ENCODE results near the gene AAK1. TPM values are rescaled to one million over a fixed set of nuclear protein-coding genes. Genes with fewer than 3 reads are reported as not detected.

Gene AAK1
- polyA plus RNA-seq, 1 experiment: 23.3 TPM

- CTCF ChIA-PET: interaction anchor here (1.4 kb wide), 1 partner anchor 9 kb away, joined by 4 read pairs; no protein-coding TSS in a partner anchor
Measured at GRCh38 chr2:69469784-69470183, 173.8 kb downstream of the AAK1 start.

GRCh38 chr2:69469375-69469774 lies 174.2 kb downstream of the AAK1 start:
- Histone ChIP-seq H3K4me3 (ENCODE audit: low read depth, low read length) (no peak overlapping the region), H3K27me3 (ENCODE audit: control insufficient read depth, insufficient read depth, low read length) (no peaks in the 10 kb centered on the region), H3K36me3 (ENCODE audit: control insufficient read depth, insufficient read depth, low read length) (peaks cover 12% of the 10 kb centered on the region)
- ChIA-PET POLR2A (no interaction called here), CTCF (no interaction called here)
- TF ChIP-seq CTCF (IDR thresholded peaks at IDR 0.05; ENCODE audit: insufficient read depth, low read depth, low read length): no peak
- no peak for DNase-seq (ENCODE audit: low read depth)

More at GRCh38 chr2:69469784-69470183, 173.8 kb downstream of the AAK1 start:
- TF ChIP-seq CTCF (IDR thresholded peaks at IDR 0.05; ENCODE audit: insufficient read depth, low read depth, low read length): no peak
- Histone ChIP-seq H3K27me3 (ENCODE audit: control insufficient read depth, insufficient read depth, low read length) (no peaks in the 10 kb centered on the region), H3K36me3 (ENCODE audit: control insufficient read depth, insufficient read depth, low read length) (peaks cover 9% of the 10 kb centered on the region), H3K4me3 (ENCODE audit: low read depth, low read length) (no peak overlapping the region)
- POLR2A ChIA-PET: no interaction called here
- no peak for DNase-seq (ENCODE audit: low read depth)

GRCh38 chr2:69466728-69467127 lies 176.8 kb downstream of the AAK1 start:
- POLR2A ChIA-PET: interaction anchor here (0.7 kb wide), 1 partner anchor 438 kb away, joined by 4 read pairs; no protein-coding TSS in a partner anchor
- DNase-seq (ENCODE audit: low read depth): no peak
- peaks cover 12% of the 10 kb centered on the region for H3K36me3 ChIP-seq (ENCODE audit: control insufficient read depth, insufficient read depth, low read length)
- no peak for TF ChIP-seq CTCF (IDR thresholded peaks at IDR 0.05; ENCODE audit: insufficient read depth, low read depth, low read length)
- CTCF ChIA-PET: no interaction called here
- no peak overlapping the region for H3K4me3 ChIP-seq (ENCODE audit: low read depth, low read length)
- no peaks in the 10 kb centered on the region for H3K27me3 ChIP-seq (ENCODE audit: control insufficient read depth, insufficient read depth, low read length)

- no peak overlapping the region for H3K4me3 ChIP-seq (ENCODE audit: low read depth, low read length)
- TF ChIP-seq CTCF (IDR thresholded peaks at IDR 0.05; ENCODE audit: insufficient read depth, low read depth, low read length): no peak
- peaks cover 12% of the 10 kb centered on the region for H3K36me3 ChIP-seq (ENCODE audit: control insufficient read depth, insufficient read depth, low read length)
- H3K27me3 ChIP-seq (ENCODE audit: control insufficient read depth, insufficient read depth, low read length): no peaks in the 10 kb centered on the region
- no peak for DNase-seq (ENCODE audit: low read depth)
- POLR2A ChIA-PET: interaction anchor here (0.7 kb wide), 1 partner anchor 437 kb away, joined by 4 read pairs; no protein-coding TSS in a partner anchor
- CTCF ChIA-PET: interaction anchor here (1.4 kb wide), 1 partner anchor 9 kb away, joined by 3 read pairs; no protein-coding TSS in a partner anchor
Measured at GRCh38 chr2:69465513-69466456, 177.8 kb downstream of the AAK1 start.

GRCh38 chr2:69464575-69464974 lies 179.0 kb downstream of the AAK1 start:
- no peak for TF ChIP-seq CTCF (IDR thresholded peaks at IDR 0.05; ENCODE audit: insufficient read depth, low read depth, low read length)
- DNase-seq (ENCODE audit: low read depth): no peak
- no peak overlapping the region for H3K4me3 ChIP-seq (ENCODE audit: low read depth, low read length)
- peaks cover 12% of the 10 kb centered on the region for H3K36me3 ChIP-seq (ENCODE audit: control insufficient read depth, insufficient read depth, low read length)
- no peaks in the 10 kb centered on the region for H3K27me3 ChIP-seq (ENCODE audit: control insufficient read depth, insufficient read depth, low read length)
- POLR2A ChIA-PET: no interaction called here
- CTCF ChIA-PET: no interaction called here

Data from BJ (cell line).